Neural cell (in vitro differentiated cells): ENCODE measurements around the gene ARHGEF10L.

ENCODE experiments used
- CTCF ChIP-seq: fragments of 450-650 bp; IDR thresholded peaks from 2 replicates; pipeline ENCODE4 v1.5.1; 2014; ENCODE audit warnings: antibody characterized with exemption, mild to moderate bottlenecking, moderate library complexity; ENCODE audit not compliant: poor library complexity, severe bottlenecking
- POLR2AphosphoS5 ChIP-seq: IDR thresholded peaks from 2 replicates; pipeline ENCODE4 v1.6.1; 2012

- TF ChIP-seq CTCF: no peak
- TF ChIP-seq POLR2AphosphoS5: no peak
Measured at GRCh38 chr1:17699581-17699980, 160.1 kb downstream of the ARHGEF10L start.
